Endothelial cell of umbilical vein (primary cell): ENCODE results near the gene SLC39A9. TPM values are rescaled to one million over a fixed set of nuclear protein-coding genes. Genes with fewer than 3 reads are reported as not detected.
A peak's percentile ranks its signal among the peaks of the same experiment; 100 is the strongest.

Experiments
- BruUV-seq: library from RNA; stranded (reverse); fragments of 400-500 nt; replicated peaks from 2 replicates; lab custom pipeline; 2021; lab: Mats Ljungman, UMichigan
- CTCF ChIA-PET: fragments of 300-600, 350-600 bp; sonication (Branson Sonifier 250); formaldehyde crosslinking; loops from one replicate; lab custom pipeline; 2021; ENCODE audit warnings: antibody characterized with exemption, inconsistent platforms; lab: Charles Lee
- POLR2A ChIA-PET: fragments of 300-600, 350-600 bp; sonication (Branson Sonifier 250); formaldehyde crosslinking; loops from one replicate; lab custom pipeline; 2021; ENCODE audit warnings: antibody characterized with exemption, inconsistent platforms; lab: Charles Lee
- DNase-seq: peaks from one replicate; pipeline ENCODE4 v3.0.0-alpha.2; 2011; ENCODE audit warnings: low read depth, low spot score
- FAIRE-seq: peaks from 2 replicates; lab custom pipeline; 2011; peaks lifted over from hg19 to GRCh38; lab: Jason Lieb, UNC
- H2AFZ ChIP-seq: 2 replicates; pipeline ENCODE4 v1.6.0; 2012; ENCODE audit warnings: low read depth, low read length, control low read depth, inconsistent platforms
- H3K27ac ChIP-seq: 2 replicates; pipeline ENCODE4 v1.5.1; 2011; ENCODE audit warnings: low read depth, mild to moderate bottlenecking, control low read depth, low read length, moderate library complexity; ENCODE audit not compliant: insufficient read depth
- H3K27me3 ChIP-seq, 2 experiments: 2 replicates each; pipeline versions ENCODE4 v1.6.0 to v1.6.1; 2011; ENCODE audit warnings: low read length in 2 of 2, mixed read lengths in 1 of 2; ENCODE audit not compliant: control insufficient read depth in 2 of 2, insufficient read depth in 2 of 2
- H3K36me3 ChIP-seq, 2 experiments: 2 replicates in 1 of 2; 3 replicates in 1 of 2; pipeline ENCODE4 v1.5.1; 2011; ENCODE audit warnings: low read length in 2 of 2, mild to moderate bottlenecking in 1 of 2, moderate library complexity in 1 of 2; ENCODE audit not compliant: control insufficient read depth in 2 of 2, insufficient read depth in 2 of 2; ENCODE audit errors: extremely low read depth in 1 of 2
- H3K4me1 ChIP-seq: 3 replicates; pipeline ENCODE4 v1.5.1; 2011; ENCODE audit warnings: mild to moderate bottlenecking, low read length; ENCODE audit not compliant: control insufficient read depth, insufficient read depth; ENCODE audit errors: extremely low read depth
- H3K4me2 ChIP-seq: 2 replicates; pipeline ENCODE4 v1.6.1; 2011; ENCODE audit warnings: low read length, control low read depth, mixed read lengths; ENCODE audit not compliant: insufficient read depth
- H3K4me3 ChIP-seq, 3 experiments: fragments of 200-600 bp in 1 of 3; sonication (generic), shearing (Covaris generic) in 1 of 3; replicated peaks in 1 of 3; 2 replicates each; pipeline ENCODE4 v1.5.1; 2011 to 2016; ENCODE audit warnings: control low read depth in 3 of 3, low read length in 3 of 3, mild to moderate bottlenecking in 2 of 3, inconsistent platforms in 1 of 3, low read depth in 1 of 3, moderate library complexity in 1 of 3; ENCODE audit not compliant: insufficient read depth in 1 of 3
- H3K79me2 ChIP-seq: 2 replicates; pipeline ENCODE4 v1.6.0; 2012; ENCODE audit warnings: low read length, inconsistent platforms; ENCODE audit not compliant: control insufficient read depth, insufficient read depth
- H3K9ac ChIP-seq: replicated peaks from 2 replicates; pipeline ENCODE3; 2011; ENCODE audit warnings: low read length, control low read depth; ENCODE audit not compliant: insufficient read depth; ENCODE audit errors: extremely low read depth
- H3K9me1 ChIP-seq: replicated peaks from 3 replicates; pipeline ENCODE4 v1.6.0; 2011; ENCODE audit warnings: mild to moderate bottlenecking, low read length; ENCODE audit not compliant: control insufficient read depth, insufficient read depth; ENCODE audit errors: extremely low read depth
- H3K9me3 ChIP-seq: replicated peaks from 2 replicates; pipeline ENCODE4 v1.5.1; 2012; ENCODE audit warnings: low read length, inconsistent platforms; ENCODE audit not compliant: control insufficient read depth, insufficient read depth
- H4K20me1 ChIP-seq: replicated peaks from 2 replicates; pipeline ENCODE3; 2011; ENCODE audit warnings: mild to moderate bottlenecking, low read length; ENCODE audit not compliant: control insufficient read depth, insufficient read depth; ENCODE audit errors: extremely low read depth
- EZH2 ChIP-seq: IDR thresholded peaks from 2 replicates; pipeline ENCODE4 v1.6.1; 2012; ENCODE audit warnings: borderline replicate concordance, low read depth, mild to moderate bottlenecking, moderate library complexity, low read length, inconsistent platforms; ENCODE audit not compliant: severe bottlenecking
- FOS ChIP-seq: IDR thresholded peaks from 2 replicates; pipeline ENCODE4 v1.6.1; 2011; ENCODE audit warnings: mild to moderate bottlenecking, low read length, moderate library complexity, borderline replicate concordance; ENCODE audit not compliant: insufficient read depth
- GATA2 ChIP-seq: IDR thresholded peaks from 2 replicates; pipeline ENCODE4 v1.7.0; 2011; ENCODE audit warnings: low read depth, mild to moderate bottlenecking, moderate library complexity, mixed read lengths, low read length; ENCODE audit not compliant: insufficient read length, insufficient read depth
- JUN ChIP-seq: IDR thresholded peaks from 2 replicates; pipeline ENCODE4 v1.6.1; 2011; ENCODE audit warnings: borderline replicate concordance, low read depth; ENCODE audit not compliant: insufficient read length, insufficient read depth
- MYC ChIP-seq: IDR thresholded peaks from one replicate; pipeline ENCODE4 v1.6.1; 2011; ENCODE audit warnings: mild to moderate bottlenecking, low read depth, low read length
- POLR2A ChIP-seq: IDR thresholded peaks from 2 replicates; pipeline ENCODE4 v1.6.1; 2012; ENCODE audit warnings: low read depth, mild to moderate bottlenecking, control low read depth, low read length
- POLR2AphosphoS5 ChIP-seq: IDR thresholded peaks from 2 replicates; pipeline ENCODE4 v1.6.1; 2012; ENCODE audit warnings: low read depth, mild to moderate bottlenecking, control low read depth, low read length, moderate library complexity; ENCODE audit not compliant: insufficient read depth
- dilution Hi-C: fragments of 300-500 bp; cut with MboI; formaldehyde crosslinking; loops from one replicate; pipeline ENCODE4 v1.15.0; 2019; ENCODE audit warnings: low sequenced_read_pairs; ENCODE audit not compliant: extremely low pct_ligation_motif_present
- intact Hi-C: fragments of 100-400 bp; cut with micrococcal nuclease; formaldehyde crosslinking; loops from one replicate; pipeline ENCODE4 v1.10.0; 2022
- polyA plus RNA-seq, 4 experiments: library from polyadenylated mRNA; depleted of rRNA in 3 of 4; stranded (reverse) in 3 of 4; unstranded in 1 of 4; fragments of >200 nt; gene quantifications; 2 replicates each; pipeline versions ENCODE4 v1.2.1 to v1.2.3, GENCODE V29; 2011 to 2012; ENCODE audit warnings: missing spikeins in 1 of 4
- total RNA-seq: library from RNA; stranded (reverse); gene quantifications from 2 replicates; pipeline ENCODE4 v1.2.3, GENCODE V29; 2021
- TF ChIP-seq, protein P1 (sequence below), 2 donors: IDR thresholded peaks; 1 replicate in 1 of 2; 2 replicates in 1 of 2; pipeline ENCODE4 v1.5.1; 2011; ENCODE audit warnings: low read length in 2 of 2, mild to moderate bottlenecking in 2 of 2, moderate library complexity in 2 of 2, control low read depth in 1 of 2, inconsistent platforms in 1 of 2, low read depth in 1 of 2; ENCODE audit not compliant: insufficient read depth in 1 of 2; ENCODE audit errors: extremely low read depth in 1 of 2
- TF ChIP-seq, protein P2 (sequence below): IDR thresholded peaks from 2 replicates; pipeline ENCODE4 v1.6.1; 2011; ENCODE audit not compliant: insufficient read depth, insufficient read length

Gene SLC39A9
- total and polyA plus RNA-seq, 2 donors (not counting 3 experiments of a cell fraction or from before 2014, with no cell fraction given), result 39.8 to 55.2 TPM

DNA sequence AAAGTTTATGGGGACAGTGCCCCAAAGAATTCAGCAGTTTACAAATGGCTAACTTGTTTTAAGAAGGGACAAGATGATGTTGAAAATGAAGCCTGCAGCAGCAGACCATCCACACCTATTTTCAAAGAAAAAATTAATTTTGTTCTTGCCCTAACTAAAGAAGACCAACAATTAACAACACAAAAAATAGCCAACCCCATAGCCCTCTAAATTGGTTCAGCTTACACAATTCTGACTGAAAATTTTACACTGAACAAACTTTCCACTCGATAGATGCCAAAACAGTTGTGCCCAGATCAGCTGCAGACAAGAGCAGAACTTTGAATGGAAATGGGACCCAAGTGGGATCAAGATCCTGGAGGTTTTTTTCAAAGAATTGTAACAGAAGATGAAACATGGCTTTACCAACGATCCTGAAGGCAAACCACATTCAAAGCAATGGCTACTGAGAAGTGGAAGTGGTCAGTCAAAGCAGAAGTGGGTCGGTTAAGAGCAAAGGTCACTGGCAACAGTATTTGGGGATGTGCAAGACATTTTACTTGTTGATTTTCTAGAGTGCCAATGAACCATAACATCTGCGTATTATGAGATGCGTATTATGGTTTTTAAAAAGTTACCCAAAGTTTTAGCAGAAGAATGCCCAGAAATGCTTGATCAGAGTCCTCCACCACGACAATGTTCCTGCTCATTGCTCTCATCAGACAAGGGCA is 30.0 kb downstream of the SLC39A9 start:
- BruUV-seq, result no TSS peak
- dilution Hi-C loops, result no loop called here
- no peak overlapping the region for H3K27ac ChIP-seq
- H3K79me2 ChIP-seq, result peaks cover 5% of the 10 kb centered on the region
- CTCF ChIA-PET, result no interaction called here
- H4K20me1 ChIP-seq, result no peaks in the 10 kb centered on the region
- no peaks in the 10 kb centered on the region for H3K4me1 ChIP-seq
- H3K36me3 ChIP-seq, result peaks cover 6 to 9% of the 10 kb centered on the region in 2 experiments
- TF ChIP-seq, protein P1, sequence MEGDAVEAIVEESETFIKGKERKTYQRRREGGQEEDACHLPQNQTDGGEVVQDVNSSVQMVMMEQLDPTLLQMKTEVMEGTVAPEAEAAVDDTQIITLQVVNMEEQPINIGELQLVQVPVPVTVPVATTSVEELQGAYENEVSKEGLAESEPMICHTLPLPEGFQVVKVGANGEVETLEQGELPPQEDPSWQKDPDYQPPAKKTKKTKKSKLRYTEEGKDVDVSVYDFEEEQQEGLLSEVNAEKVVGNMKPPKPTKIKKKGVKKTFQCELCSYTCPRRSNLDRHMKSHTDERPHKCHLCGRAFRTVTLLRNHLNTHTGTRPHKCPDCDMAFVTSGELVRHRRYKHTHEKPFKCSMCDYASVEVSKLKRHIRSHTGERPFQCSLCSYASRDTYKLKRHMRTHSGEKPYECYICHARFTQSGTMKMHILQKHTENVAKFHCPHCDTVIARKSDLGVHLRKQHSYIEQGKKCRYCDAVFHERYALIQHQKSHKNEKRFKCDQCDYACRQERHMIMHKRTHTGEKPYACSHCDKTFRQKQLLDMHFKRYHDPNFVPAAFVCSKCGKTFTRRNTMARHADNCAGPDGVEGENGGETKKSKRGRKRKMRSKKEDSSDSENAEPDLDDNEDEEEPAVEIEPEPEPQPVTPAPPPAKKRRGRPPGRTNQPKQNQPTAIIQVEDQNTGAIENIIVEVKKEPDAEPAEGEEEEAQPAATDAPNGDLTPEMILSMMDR (IDR thresholded peaks at IDR 0.05; ENCODE audit: extremely low read depth in 1 of 2, insufficient read depth in 1 of 2, low read depth in 1 of 2, low read length in 2 of 2), result no peak
- no peak for TF ChIP-seq POLR2A
- no peak for TF ChIP-seq JUN
- no peak for TF ChIP-seq POLR2AphosphoS5
- no peak for TF ChIP-seq FOS
- TF ChIP-seq GATA2, result no peak
- TF ChIP-seq MYC, result no peak
- TF ChIP-seq EZH2, result no peak
- TF ChIP-seq, protein P2, sequence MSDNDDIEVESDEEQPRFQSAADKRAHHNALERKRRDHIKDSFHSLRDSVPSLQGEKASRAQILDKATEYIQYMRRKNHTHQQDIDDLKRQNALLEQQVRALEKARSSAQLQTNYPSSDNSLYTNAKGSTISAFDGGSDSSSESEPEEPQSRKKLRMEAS, result no peak
- H3K4me3 ChIP-seq, result no peak overlapping the region
- no peak overlapping the region for H3K4me2 ChIP-seq
- no peak overlapping the region for H2AFZ ChIP-seq
- H3K27me3 ChIP-seq, result no peaks in the 10 kb centered on the region
- FAIRE-seq (peak; percentile 46), DNase-seq (no peak)
- POLR2A ChIA-PET, result no interaction called here
- H3K9me3 ChIP-seq, result no peaks in the 10 kb centered on the region
- intact Hi-C loops, result no loop called here
- no peak overlapping the region for H3K9ac ChIP-seq
- no peaks in the 10 kb centered on the region for H3K9me1 ChIP-seq
